ENCODE results near the gene CACNG5.

DNA sequence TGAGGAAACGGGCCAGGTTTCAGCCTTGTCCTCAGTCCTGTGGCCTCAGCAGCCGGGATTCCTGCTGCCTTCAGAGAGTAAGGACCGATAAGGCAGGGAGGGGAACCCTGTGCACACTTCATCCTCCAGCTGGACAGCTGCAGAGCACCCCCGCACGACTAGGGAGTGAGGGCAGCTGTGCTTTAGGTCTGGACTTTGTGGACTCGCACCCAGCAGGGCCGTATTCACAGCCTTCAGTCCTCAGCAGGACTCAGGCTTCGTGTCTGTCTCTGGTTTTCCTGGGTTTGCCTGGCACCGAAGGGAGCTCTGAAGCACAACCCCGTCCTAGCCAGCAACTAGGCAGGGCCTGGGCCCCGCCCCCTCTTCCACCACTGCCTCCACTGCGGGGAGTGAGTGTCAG is 45.8 kb upstream of the CACNG5 start:
- TF ChIP-seq, protein P1, sequence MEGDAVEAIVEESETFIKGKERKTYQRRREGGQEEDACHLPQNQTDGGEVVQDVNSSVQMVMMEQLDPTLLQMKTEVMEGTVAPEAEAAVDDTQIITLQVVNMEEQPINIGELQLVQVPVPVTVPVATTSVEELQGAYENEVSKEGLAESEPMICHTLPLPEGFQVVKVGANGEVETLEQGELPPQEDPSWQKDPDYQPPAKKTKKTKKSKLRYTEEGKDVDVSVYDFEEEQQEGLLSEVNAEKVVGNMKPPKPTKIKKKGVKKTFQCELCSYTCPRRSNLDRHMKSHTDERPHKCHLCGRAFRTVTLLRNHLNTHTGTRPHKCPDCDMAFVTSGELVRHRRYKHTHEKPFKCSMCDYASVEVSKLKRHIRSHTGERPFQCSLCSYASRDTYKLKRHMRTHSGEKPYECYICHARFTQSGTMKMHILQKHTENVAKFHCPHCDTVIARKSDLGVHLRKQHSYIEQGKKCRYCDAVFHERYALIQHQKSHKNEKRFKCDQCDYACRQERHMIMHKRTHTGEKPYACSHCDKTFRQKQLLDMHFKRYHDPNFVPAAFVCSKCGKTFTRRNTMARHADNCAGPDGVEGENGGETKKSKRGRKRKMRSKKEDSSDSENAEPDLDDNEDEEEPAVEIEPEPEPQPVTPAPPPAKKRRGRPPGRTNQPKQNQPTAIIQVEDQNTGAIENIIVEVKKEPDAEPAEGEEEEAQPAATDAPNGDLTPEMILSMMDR (IDR thresholded peaks at IDR 0.05): no peak
- TF ChIP-seq POLR2A (IDR thresholded peaks at IDR 0.05): no peak

Data from heart left ventricle (tissue), 13 donors.